CD4-positive, alpha-beta T cell treated with Interleukin-15 for 4 hours (primary cell): ENCODE measurements around the gene SPRR2F.

ENCODE experiments used
- DNase-seq: peaks from one replicate; pipeline ENCODE4 v3.0.0-alpha.2; 2020; ENCODE audit warnings: low spot score

SPRR2F gene

GRCh38 chr1:153072806-153073726 is 40.2 kb downstream of the SPRR2F start:
- DNase-seq, result no peak

DNA sequence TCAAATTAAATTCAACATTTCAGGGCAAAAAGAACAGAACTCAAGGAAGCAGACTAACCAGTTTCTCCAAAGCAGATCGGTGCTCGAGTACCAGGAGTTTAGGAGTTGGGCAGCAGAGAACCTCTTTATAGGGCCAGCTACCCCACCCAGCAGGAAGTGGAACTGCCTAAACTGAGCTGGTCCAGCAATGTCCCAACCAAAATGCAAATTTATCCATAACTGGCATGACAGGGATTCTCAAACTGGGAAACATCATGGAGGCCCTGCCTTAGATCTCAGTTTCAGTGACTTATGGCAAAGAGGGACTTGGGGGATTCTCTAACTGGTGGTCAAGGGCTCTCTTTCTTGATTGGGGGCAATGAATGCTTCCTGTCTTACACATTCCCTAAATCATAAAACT is 41.8 kb downstream of the SPRR2F start, which contains the start of gene SPRR2B:
Gene SPRR2B, minus strand, starts transcription at position 101 of the 400 bp plus-strand sequence. CDS start 772 bp downstream, outside the sequence.
- no peak for DNase-seq

- DNase-seq, result no peak
Observed at GRCh38 chr1:153070243-153070642, 43.1 kb downstream of the SPRR2F start.
